Stimulated activated CD4-positive, alpha-beta T cell treated with anti-CD3 and anti-CD28 coated beads, TNF-alpha, amount 100 ng/mL, for 4 hours (primary cell): Measurements from ENCODE around the gene MYADM.

Experiments
- DNase-seq, 3 experiments: peaks; one replicate each; pipeline ENCODE4 v3.0.0-alpha.2; 2020; ENCODE audit warnings: low read depth in 3 of 3

Gene MYADM

GRCh38 chr19:53912653-53913052, 45.0 kb downstream of the MYADM start:
- no peak for DNase-seq

- DNase-seq = no peak
Measured at GRCh38 chr19:53915000-53915399, 47.3 kb downstream of the MYADM start.

DNA sequence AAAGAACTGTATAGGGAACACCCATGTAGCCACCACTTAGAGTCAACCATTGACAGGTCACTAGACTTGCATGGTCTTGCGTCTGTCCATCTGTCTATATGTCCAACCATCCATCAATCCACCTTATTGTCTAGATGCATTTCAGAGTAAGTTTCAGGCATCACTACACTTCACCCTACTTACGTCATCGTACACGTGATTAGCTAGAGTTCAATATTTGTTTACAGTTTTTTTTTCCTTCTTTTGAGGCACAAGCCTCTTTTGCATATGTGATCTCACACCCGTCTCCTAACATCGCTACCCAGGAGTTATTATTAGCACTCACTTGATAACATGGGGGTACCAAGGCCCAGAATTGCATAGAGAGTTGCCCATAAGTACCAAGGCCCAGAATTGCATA, 48.3 kb downstream of the MYADM start:
- no peak for DNase-seq

GRCh38 chr19:53917356-53917755, 49.7 kb downstream of the MYADM start:
- DNase-seq = no peak
